GM21825 (cell line): Measurements from ENCODE around the gene TTC34.
"Not testable (repeated sequence)": the region's sequence is repeated elsewhere in the genome, so short reads cannot be mapped to it uniquely, and the experiment has no call there.

ENCODE experiments used
- ATAC-seq: cut with Tn5 transposase; IDR thresholded peaks from one replicate; pipeline ENCODE4 v1.9.1; 2021; ENCODE audit warnings: mild to moderate bottlenecking, moderate library complexity; ENCODE audit not compliant: unreplicated experiment

TTC34 gene

DNA sequence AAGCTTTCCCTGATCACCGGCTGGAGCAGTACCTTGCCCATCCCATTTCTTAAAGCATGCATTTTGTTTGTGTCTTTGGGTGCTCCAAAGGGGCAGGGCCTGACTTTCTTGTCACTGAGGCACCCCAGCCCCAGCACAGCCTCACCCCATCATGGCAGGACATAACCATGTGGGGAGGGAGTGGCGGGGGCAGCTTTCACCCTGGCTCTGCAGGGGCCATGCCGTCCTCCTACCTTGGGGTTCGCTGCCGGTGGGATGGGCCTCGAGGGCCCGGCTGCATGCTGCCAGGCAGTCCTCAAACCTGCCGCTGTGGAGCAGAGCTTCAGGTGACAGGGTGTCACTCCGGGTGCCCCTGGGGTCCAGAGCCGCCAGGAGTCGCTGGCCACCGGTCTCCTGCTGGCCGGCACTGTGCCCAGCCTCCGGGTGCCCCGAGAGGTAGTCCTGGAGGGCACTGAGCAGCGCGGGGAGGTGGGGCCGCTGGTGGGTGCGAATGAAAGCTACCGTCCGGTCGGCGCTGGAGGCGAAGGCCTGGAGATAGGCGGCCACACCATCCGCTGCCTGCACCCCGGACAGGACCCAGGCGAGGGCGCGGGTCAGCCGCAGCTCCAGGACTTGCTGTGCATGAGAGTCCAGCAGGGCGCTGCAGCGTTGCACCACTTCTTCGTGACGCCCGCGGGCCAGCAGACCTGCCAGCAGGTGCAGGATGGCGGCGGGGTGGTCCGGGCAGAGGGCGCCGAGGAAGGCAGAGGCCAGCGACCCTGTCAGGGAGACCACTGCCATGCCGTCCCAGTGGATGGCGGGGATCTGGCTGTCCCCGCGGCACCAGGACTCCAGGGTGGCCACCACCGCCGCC is 1.5 kb downstream of the TTC34 start:
- no peak for ATAC-seq

DNA sequence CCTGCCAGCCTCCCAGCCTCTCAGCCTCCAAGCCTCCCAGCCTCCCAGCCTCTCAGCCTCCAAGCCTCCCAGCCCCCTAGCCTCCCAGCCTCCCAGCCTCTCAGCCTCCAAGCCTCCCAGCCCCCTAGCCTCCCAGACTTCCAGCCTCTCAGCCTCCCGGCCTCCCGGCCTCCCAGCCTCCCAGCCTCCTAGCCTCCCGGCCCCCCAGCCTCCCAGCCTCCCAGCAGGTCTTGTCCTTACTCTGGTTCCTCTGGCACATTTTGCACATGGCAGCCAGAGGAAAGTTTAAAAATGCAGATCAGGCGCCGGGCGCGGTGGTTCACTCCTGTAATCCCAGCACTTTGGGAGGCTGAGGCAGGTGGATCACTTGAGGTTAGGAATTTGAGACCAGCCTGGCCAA is 2.5 kb downstream of the TTC34 start:
- ATAC-seq = not testable (repeated sequence)

DNA sequence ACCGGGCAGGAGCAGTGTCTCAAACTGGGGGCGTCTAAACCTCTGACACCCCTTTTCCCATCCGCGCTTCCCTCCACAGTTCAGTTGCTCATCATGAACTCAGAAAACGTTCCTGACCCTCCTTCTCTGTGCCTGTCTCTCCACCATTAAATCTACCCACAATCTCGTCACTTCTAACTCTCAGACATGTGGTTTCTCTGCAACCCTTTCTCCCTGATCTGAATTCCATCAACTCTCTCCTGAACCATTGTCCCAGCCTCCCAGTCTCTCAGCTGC is 3.8 kb downstream of the TTC34 start:
- no peak for ATAC-seq

DNA sequence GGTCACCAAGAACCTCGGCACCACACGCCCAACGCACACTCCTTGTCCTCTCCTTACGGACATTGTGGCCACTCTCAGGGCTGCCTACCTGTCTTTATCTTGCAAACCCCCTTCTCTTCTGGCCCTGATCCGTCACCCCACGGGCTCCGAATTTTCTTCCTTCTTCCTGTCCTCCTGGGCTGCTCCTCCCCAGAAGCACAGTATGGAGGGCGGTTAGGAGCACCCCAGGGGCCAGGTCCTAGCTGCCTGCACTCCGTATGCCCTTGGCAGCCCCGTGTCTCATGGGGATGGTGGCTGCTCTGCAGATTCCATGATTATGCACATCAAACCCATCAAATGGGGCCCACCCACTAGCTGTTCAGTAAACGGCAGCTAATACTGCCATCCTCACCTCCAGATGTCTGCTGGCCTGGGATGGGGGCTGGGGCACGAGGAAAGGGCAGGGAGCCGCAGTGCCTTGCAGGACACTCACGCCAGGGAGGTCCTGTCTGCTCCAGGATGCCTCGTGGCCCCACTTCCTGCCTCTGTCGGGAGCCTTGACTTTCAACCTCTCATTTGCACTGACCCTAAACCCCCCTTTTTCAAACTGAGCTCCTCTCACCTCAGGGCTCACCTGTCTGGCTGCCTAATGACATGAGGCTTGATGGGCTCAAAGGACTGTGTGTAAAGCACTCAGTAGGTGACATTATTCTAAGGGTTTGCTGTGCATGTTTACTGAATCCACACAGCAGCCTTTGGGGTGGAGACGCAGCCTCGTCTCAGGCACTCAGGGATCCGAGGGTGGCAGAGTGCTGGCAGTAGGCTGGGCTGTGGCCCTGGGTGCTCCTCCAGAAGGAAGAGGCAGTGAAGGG is 4.4 kb downstream of the TTC34 start:
- no peak for ATAC-seq

DNA sequence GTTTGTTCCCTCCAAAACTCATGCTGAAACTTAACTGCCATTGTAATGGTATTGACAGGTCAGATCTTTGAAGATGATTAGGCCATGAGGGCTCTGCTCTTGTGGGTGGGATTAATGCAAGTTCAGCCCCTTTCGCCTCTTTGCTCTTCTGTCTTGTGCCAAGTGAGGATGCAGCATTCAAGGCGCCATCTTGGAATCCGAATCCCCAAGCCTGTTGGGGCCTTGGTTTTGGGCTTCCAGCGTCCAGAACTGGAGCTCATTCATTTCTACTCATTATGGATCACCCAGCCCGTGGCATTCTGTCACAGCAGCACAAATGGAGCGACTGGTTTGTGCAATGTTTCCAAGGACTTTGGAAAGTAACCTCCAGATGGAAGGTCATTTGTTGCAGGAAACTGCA is 5.6 kb downstream of the TTC34 start:
- ATAC-seq = no peak

DNA sequence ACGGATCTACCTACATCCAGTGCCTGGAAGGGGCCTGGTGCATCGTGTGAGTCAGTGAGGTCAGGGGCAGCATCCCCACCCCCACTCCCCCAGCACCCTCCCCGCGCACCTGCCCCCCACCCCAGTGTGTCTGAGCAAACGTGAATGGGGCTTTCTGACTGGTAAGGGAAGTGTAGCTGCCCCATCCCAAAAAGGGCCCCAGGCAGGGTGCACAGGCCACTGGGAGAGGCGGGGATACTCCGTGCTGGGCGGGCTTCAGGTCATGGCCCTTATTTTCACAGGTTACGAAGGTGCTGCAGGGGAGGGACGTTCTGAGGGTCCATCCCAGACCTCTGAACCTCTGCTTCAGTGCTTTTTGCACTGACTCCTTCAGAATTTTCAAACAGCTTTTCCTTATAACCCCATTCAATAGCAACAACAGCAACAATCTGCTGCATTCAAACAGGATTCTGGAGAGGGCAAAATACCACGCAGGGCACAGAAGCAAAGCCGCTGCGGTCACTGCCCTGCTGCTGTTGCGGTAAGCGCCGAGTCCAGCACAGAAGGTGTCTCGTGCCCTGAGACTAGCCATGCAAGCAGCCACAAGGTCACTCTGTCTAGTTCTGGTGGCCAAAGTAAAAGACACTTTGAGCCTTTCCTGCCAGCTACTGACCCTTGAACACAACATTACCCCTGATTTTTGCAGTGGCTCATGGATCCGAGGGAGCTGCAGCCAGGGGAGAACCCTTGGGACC is 10.3 kb downstream of the TTC34 start:
- ATAC-seq = no peak

DNA sequence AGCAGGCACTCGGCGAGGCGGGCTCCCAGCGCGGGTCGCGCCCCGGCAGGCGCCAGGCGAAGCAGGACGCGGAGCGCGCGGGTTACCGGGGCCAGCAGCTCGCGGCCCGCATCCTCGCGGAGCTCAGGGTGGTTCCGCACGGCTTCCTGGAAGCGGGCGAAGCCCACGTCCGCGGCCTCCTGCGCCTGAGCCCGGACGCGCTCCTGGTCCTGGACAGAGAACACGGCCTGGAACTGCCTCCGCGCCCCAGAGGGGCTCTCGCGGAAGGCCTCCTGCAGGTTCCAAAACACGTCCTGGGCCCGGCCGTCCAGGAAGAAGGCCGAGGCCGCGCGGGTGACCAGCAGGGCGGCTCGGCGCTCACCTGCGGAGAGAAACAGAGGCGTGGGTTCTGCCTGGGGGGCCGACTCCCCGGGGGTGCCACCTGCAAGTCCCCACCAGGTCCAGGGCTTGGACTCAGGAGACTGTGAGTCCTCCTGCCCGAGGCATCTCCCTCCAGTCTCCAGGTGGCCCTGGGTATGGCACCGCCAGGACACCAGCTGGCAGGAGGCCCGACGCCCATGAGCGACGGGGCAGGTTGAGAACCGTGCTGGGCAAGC is 11.4 kb downstream of the TTC34 start:
- no peak for ATAC-seq

DNA sequence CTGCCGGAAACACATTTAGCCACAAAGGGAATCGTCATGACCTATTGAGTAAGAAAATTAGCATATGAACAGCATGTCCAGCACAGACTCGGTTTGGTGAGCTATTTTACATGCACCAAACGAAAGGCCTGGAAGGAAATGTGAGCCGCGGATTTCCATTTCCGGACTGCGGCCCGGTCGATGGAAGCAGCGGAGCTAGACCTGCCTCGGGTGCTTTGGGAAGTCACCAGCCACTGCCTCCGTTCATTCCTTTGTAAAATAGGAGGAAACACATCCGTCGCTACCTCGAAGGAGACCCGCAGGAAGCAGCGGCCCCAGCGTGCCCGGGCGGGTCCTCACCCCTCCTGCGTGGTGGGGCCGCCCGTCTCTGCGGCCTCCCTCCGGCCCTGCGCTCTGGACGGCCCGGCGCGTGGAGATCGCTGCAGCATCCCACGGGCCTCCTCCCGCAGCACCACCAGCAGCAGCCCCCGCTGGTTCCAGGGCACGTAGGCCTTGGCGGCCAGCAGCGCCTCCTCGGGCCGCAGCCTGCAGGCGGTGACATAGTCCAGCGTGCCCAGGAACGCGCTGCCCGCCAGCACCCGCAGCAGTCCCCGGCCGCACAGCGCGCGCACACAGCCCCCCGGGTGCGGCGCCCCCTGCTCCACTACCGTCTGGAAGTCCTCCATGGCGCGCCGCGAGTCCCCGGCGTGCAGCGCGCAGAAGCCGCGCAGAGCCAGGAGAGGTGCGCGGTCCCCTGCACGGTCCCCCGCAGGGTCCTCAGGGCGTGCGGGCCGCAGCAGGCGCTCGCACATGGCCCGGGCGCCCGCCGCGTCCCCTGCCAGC is 12.1 kb downstream of the TTC34 start:
- ATAC-seq = no peak

DNA sequence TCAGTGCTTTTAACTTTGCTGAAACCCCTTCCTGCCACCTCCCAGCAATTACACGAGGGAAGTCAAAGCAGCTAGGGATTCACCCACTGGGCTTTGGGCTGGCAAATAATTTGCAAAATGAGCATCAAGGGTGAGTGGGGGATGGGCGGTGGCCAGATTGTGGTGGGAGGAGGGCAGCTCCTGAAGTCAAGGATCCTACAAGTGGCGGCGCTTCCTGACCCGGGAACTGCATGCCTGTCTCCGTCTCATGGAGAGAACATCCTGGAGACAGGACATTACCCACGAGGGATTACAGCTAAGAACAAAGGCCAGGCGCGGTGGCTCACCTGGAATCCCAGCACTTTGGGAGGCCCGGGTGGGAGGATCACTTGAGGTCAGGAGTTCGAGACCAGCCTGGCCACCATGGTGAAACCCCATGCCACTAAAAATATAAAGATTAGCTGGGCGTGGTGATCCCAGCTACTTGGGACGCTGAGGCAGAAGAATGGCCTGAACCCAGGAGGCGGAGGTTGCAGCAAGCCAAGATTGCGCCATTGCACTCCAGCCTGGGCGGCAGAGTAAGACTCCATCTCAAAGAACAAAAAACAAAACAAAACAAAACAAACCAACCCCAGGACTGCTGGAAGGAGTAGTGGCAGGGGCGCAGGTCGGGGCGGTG is 12.9 kb downstream of the TTC34 start:
- no peak for ATAC-seq

DNA sequence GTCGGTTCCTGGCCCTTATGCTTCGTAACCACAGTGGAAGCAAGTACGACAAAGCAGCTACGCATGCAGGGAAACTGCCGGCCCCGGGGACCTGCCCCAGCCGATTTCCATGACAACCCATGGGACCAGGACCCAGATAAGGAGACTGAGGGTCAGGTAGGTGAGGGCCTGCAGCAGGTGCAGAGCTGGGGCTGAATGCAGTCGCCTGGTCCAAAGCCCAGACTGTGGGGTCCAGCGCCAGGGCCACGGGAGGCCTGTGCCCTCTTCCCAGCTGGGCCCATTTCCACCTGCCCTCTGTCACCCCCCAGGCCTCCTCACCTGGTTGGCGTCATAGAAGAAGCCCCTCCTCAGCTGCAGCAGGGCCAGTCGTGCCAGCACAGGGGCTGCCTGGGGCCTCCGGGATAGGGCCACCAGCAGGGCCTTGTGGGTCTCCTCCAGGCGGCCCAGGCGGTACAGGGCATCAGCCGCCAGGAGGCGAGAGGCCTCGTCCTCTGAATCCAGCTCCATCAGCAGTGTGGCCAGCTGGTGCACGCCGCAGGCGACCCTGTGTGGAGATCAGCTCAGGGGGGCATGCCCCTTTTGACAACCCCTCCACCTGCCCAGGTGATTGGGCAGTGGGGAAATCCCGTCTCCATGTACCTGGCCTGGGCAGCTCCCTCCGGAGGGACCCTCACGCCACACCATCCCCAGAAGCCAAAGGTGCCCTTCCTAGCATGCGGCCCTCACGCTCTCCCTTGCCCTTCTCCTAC is 14.2 kb downstream of the TTC34 start:
- no peak for ATAC-seq

DNA sequence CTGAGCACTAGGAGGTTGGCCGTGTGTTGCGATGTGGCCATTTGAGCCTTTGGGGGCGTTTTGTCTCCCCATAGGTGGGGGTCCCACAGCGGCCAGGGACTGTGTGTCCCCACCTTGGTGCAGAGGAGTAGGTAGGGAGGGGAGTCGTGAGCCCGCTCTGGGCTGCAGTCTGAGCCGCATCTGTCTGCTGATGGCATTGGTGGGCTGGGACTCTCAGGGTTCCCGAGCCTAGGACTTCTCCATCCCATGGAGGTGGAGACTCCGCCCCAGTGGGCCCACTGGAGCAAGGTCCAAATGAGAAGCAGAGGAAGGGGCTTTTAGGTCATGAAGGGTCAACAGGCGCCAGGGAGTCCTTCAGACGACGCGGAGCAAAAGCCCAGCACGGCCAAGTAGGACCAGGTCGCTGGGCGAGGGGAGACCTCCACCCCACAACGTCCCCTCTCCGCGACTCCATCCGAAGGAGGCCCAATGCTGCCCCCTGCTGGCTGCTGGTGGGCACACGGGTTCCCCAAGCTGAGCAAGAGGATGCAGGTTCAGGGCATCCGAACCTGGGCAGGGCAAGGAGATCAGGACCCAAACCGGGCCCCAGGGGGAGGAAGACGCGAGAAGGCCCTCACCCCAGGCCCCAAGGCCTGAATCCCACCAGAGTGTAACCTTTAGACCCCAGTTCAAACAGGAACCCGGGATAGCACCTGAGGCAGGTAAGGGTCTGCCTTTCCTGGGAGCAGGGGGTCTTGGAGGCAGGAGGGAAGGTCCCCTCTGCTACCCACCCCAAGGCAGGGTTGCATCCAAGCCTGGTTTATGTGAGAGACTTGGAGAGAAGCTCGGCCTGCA is 14.9 kb downstream of the TTC34 start:
- ATAC-seq = no peak

DNA sequence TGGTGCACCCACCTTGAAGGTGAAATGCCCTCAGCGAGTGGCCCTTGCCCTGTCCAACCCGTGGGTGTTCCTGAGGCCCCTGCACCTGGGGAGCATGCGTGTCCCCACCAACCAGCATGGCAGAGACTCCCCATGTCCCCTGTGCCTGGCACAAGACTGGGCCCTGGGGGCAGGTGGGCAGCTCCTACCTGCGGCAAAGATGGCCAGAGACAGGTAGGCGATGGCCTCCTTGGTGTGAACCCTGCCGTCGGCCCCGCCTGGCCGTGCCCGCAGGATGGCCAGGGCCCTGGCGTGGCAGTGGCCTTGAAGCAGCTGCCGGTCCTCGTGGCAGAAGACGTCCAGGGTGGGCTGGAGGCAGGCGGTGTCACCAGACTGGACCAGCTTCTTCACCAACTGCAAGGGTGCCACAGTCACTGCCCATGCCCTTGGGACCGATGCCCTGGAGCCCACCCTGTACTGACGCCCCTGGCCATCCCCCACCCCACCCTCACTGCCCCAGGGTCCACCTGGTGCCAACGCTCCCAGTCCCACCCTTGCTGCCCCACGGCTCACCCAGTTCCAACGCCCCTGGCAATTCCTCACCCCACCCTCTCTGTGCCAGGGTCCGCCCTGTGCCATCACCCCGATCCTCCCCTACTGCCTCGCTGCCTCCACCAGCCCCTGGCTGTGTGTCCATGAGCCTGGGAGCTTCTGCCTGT is 15.7 kb downstream of the TTC34 start:
- no peak for ATAC-seq

DNA sequence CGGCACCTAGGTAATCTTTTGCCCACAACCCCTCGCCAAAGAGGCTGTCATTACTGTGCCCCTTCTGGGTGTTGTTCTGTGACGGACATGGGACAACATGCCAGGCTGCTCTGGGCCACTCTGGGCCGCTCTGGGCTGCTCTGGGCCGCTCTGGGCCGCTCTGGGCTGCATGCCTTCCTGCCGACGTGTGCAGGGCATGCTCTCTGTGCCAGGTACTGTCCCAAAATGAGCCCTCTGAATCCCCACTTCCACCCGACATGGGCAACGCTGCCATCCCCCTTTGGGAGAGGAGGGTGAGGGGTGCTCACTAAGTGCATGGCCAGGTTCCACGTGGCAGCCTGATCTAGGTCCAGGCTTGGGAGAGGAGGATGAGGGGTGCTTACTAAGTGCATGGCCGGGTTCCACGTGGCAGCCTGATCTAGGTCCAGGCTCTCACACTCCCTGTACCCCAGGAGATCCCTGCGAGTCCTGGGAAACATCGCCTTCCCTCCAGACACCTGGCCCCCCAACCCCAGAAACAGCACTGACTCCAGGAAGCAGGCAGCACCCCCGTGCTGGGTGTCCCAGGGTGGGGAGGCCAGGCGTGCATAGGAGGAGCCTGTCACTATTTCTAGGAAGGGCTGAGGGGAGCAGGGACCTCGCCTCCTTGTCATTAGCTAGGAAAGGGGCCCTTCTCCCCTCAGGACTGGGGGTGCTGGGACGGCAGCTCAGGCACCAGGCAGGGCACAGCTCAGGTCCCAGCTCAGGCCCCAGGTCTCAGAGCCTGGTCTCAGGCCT is 16.5 kb downstream of the TTC34 start:
- ATAC-seq = no peak

DNA sequence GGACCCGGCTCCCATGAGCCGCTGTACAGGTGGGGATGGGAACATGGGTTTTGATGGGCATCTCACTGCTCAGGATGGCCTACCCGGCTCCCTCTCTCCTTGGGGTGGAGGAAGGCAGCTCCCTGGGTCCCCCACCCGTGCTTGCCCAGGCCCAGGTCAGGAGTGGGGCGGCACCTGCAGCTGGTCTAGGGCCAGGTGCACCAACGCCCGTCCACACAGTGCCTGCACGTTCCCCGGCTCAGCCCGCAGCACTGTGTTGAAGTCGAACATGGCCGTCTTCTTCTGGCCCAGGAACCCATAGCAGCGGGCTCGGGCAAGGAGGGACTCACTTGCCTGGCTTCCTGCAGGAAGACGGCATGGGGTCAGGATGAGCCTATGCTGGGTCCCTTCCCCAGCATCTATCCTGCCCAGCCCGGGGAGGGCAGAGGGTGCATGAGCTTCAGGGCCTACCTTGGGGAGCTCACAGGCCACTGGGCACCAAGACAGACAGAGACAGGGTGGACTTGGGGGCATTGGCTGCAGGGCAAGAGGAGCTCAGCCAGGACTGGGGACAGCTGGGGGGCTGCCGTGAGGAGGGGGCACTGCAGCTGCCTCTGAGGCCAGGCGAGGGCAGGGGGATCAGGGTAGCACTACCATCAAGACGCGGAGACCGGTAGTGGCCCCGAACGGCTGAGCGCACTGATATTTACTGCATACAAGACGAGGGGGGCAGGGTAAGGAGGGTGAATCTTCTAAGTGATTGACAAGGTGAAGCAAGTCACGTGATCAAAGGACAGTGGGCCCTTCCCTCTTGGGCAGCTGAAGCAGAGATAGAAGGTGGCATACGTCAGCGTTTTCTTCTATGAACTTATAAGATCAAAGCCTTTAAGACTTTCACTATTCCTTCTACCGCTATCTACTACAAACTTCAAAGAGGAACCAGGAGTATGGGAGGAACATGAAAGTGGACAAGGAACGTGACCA is 17.8 kb downstream of the TTC34 start:
- ATAC-seq = no peak

DNA sequence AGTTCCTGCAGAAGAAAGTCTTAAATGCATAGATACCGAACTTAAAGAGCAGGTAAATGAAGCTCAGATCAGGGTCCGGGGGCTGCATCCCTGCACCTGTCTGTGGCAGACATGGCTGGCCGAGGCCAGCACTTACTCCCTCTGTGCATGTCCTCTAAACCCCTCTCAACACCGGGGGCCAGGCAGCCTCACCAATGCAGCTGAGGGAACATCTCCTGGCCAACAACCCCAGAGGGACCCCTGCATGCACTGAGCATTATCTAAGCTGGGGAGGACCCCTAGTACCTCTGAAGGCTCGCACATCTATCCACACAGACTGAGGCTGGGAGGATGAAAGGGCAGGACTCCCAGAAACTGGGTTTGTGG is 18.4 kb downstream of the TTC34 start:
- no peak for ATAC-seq

DNA sequence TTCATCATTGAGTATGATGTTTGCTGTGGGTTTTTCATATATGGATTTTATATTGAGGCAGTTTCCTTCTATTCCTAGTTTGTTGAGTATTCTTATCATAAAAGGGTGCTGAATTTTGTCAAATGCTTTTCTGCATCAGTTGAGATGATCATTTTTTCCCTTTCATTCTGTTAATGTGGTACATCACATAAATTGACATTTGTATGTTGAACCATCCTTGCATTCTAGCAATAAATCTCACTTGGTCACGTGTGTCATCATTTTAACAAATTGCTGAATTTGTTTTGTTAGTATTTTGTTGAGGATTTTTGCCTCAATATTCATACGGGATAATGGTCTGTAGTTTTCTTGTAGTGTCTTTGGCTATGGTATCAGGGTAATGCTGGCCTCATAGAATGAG is 19.9 kb downstream of the TTC34 start:
- no peak for ATAC-seq
